Common myeloid progenitor, CD34-positive (primary cell): ENCODE measurements around the gene CS.
"Not testable (repeated sequence)": the region's sequence is repeated elsewhere in the genome, so short reads cannot be mapped to it uniquely, and the experiment has no call there.

ENCODE experiments used
- CTCF ChIA-PET: fragments of 350-600 bp; sonication (Branson Sonifier 250); formaldehyde crosslinking; loops from one replicate; lab custom pipeline; 2021; ENCODE audit warnings: antibody characterized with exemption; lab: Charles Lee
- POLR2A ChIA-PET: fragments of 350-600 bp; sonication (Branson Sonifier 250); formaldehyde crosslinking; loops from one replicate; lab custom pipeline; 2021; ENCODE audit warnings: antibody characterized with exemption; lab: Charles Lee
- DNase-seq, 3 donors: peaks; one replicate each; pipeline versions ENCODE4 v3.0.0 to v3.0.0-alpha.2; 2013
- H3K27ac ChIP-seq, 2 experiments: 1 replicate in 1 of 2; 2 replicates in 1 of 2; pipeline ENCODE4 v1.7.0; 2013; ENCODE audit warnings: inconsistent platforms in 2 of 2, low read length in 2 of 2, mild to moderate bottlenecking in 2 of 2, low read depth in 1 of 2, moderate library complexity in 1 of 2; ENCODE audit not compliant: severe bottlenecking in 2 of 2, insufficient read depth in 1 of 2, poor library complexity in 1 of 2
- H3K27me3 ChIP-seq, 5 experiments: replicated peaks in 2 of 5; 1 replicate in 3 of 5; 2 replicates in 2 of 5; pipeline versions ENCODE4 v1.6.1 to v1.7.0; 2013; ENCODE audit warnings: low read length in 4 of 5, mild to moderate bottlenecking in 2 of 5, moderate library complexity in 2 of 5, inconsistent platforms in 1 of 5; ENCODE audit not compliant: insufficient read depth in 5 of 5, control insufficient read depth in 4 of 5
- H3K36me3 ChIP-seq, 4 experiments: 1 replicate in 2 of 4; 2 replicates in 2 of 4; pipeline versions ENCODE4 v1.6.1 to v1.7.0; 2013; ENCODE audit warnings: low read length in 3 of 4, control low read depth in 1 of 4, mild to moderate bottlenecking in 1 of 4; ENCODE audit not compliant: control insufficient read depth in 4 of 4, insufficient read depth in 4 of 4
- H3K4me1 ChIP-seq, 4 experiments: 1 replicate in 3 of 4; 2 replicates in 1 of 4; pipeline versions ENCODE4 v1.6.1 to v1.7.1; 2013; ENCODE audit warnings: low read length in 3 of 4, mild to moderate bottlenecking in 3 of 4, control low read depth in 1 of 4, inconsistent platforms in 1 of 4, moderate library complexity in 1 of 4; ENCODE audit not compliant: control insufficient read depth in 4 of 4, insufficient read depth in 4 of 4; ENCODE audit errors: control extremely low read depth in 1 of 4
- H3K4me3 ChIP-seq, 7 experiments: 1 replicate in 4 of 7; 2 replicates in 3 of 7; pipeline versions ENCODE4 v1.5.1 to v1.7.0; 2013; ENCODE audit warnings: mild to moderate bottlenecking in 7 of 7, low read length in 6 of 7, moderate library complexity in 6 of 7, inconsistent platforms in 2 of 7, low read depth in 2 of 7, control low read depth in 1 of 7; ENCODE audit not compliant: insufficient read depth in 4 of 7, control insufficient read depth in 1 of 7; ENCODE audit errors: extremely low read depth in 1 of 7
- H3K9me3 ChIP-seq, 5 experiments: 1 replicate in 4 of 5; 2 replicates in 1 of 5; pipeline versions ENCODE4 v1.6.1 to v1.7.1; 2013; ENCODE audit warnings: low read length in 4 of 5, mild to moderate bottlenecking in 2 of 5, inconsistent platforms in 1 of 5, low read depth in 1 of 5, moderate library complexity in 1 of 5; ENCODE audit not compliant: control insufficient read depth in 4 of 5, insufficient read depth in 2 of 5; ENCODE audit errors: control extremely low read depth in 1 of 5
- WGBS: methylation state at CpG from one replicate; pipeline ENCODE4 v1.1.5; 2013; ENCODE audit not compliant: insufficient coverage; 5-methylcytosine and 5-hydroxymethylcytosine counted together

Gene CS

GRCh38 chr12:56339158-56339422 lies 39.0 kb upstream of the CS start:
- Histone ChIP-seq H3K27me3 (no peaks in the 10 kb centered on the region), H3K9me3 (no peaks in the 10 kb centered on the region), H3K4me1 (peaks cover 7 to 19% (median 17%) of the 10 kb centered on the region in 4 experiments), H3K4me3 (no peak overlapping the region), H3K36me3 (peaks cover 9 to 24% (median 17%) of the 10 kb centered on the region in 4 experiments), H3K27ac (peak overlapping the region in 1 of 2 experiments; percentile 62)
- POLR2A ChIA-PET: interaction anchor here (0.6 kb wide), 1 partner anchor 21 kb away, joined by 3 read pairs; the partner anchor contains the start of gene STAT2
- no peak for DNase-seq
- CTCF ChIA-PET: no interaction called here
- WGBS: no CpG with 5 or more reads among the region's 1 CpG

DNA sequence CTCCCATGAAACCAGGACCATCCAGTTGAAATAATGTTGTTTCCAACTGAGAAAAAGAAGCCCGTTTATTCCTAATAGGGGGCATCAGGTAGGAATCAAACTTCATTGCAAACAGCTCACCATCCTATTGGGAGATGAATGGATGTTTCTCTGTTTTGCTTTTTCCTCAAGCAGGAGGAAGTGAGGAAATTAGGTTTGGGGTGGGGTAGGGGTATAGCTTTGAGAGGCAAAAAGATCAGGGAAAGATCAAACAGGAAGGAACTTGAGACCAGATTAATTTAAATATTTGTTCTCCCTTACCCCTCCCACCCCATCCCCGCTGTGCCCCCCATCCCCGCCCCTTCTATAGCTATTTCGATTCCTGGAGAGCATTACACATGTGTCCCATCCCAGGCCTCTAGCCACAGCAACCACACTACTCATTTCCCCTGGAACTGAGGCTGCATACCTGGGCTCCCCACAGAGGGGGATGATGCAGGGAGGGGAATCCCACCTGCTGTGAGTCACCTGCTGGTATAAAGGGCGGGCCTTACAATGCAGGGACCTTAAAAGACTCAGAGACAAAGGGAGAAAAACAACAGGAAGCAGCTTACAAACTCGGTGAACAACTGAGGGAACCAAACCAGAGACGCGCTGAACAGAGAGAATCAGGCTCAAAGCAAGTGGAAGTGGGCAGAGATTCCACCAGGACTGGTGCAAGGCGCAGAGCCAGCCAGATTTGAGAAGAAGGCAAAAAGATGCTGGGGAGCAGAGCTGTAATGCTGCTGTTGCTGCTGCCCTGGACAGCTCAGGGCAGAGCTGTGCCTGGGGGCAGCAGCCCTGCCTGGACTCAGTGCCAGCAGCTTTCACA lies 38.4 kb upstream of the CS start, which contains the start of gene IL23A:
IL23A (plus strand) TSS at position 577 of the 850 bp plus-strand sequence; CDS start at position 738, 161 bp downstream.
- peak; percentile 34 to 83 (median 78) for DNase-seq
- WGBS: 69% methylated on average over 6 of the region's 9 CpGs
- no peaks in the 10 kb centered on the region for H3K9me3 ChIP-seq
- H3K4me3 ChIP-seq: no peak within 1 kb of the TSS
- ChIA-PET CTCF (interaction anchor here (1.6 kb wide), 1 partner anchor 11 kb away, joined by 5 read pairs; no protein-coding TSS in a partner anchor), POLR2A (interaction anchor here (0.6 to 1.3 kb wide), 2 partner anchors 21 to 22 kb away, joined by 3 to 8 read pairs; partner anchors contain the start of gene STAT2)
- peaks cover 7 to 21% (median 18%) of the 10 kb centered on the region in 4 experiments for H3K4me1 ChIP-seq
- no peaks in the 10 kb centered on the region for H3K27me3 ChIP-seq
- peak within 1 kb of the TSS in 1 of 2 experiments; percentile 62 for H3K27ac ChIP-seq
- H3K36me3 ChIP-seq: peaks cover 6 to 19% (median 12%) of the 10 kb centered on the region in 4 experiments

DNA sequence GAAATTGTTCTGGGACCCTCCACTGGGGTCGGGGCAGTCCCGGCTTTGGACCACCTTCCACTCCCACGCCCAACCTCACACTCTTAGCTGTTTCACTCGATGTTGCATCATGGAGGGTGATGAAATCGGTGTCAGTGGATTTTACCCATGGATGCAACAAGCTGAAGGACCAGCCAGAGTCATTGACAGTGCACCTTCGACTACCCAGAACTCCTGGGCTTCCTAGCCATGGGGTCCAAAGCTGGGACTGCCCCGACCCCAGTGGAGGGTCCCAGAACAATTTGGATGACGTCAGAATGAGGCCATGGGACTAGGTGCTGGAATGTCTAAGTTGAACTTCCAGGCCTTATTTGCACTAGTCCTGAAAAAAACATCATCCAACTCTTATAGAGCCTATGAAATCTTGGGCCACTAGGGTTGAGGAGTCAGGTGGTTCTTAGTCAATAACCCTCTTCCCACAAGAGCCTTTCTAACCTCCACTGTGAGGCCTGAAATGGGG lies 37.7 kb upstream of the CS start:
- Histone ChIP-seq H3K4me1 (peaks cover 9 to 28% (median 23%) of the 10 kb centered on the region in 4 experiments), H3K27me3 (no peaks in the 10 kb centered on the region), H3K9me3 (no peaks in the 10 kb centered on the region), H3K4me3 (no peak overlapping the region), H3K36me3 (peaks cover 0 to 11% (median 5%) of the 10 kb centered on the region in 4 experiments), H3K27ac (peak overlapping the region in 1 of 2 experiments; percentile 11)
- CTCF ChIA-PET: interaction anchor here (0.7 to 1.6 kb wide), 3 partner anchors 8 to 80 kb away, joined by 3 to 5 read pairs (median 4); no protein-coding TSS in a partner anchor
- no peak for DNase-seq
- POLR2A ChIA-PET: interaction anchor here (0.6 to 1.3 kb wide), 2 partner anchors 22 to 119 kb away, joined by 4 to 8 read pairs; partner anchors contain the start of gene STAT2
- 90% methylated on average over 6 of the region's 8 CpGs for WGBS

DNA sequence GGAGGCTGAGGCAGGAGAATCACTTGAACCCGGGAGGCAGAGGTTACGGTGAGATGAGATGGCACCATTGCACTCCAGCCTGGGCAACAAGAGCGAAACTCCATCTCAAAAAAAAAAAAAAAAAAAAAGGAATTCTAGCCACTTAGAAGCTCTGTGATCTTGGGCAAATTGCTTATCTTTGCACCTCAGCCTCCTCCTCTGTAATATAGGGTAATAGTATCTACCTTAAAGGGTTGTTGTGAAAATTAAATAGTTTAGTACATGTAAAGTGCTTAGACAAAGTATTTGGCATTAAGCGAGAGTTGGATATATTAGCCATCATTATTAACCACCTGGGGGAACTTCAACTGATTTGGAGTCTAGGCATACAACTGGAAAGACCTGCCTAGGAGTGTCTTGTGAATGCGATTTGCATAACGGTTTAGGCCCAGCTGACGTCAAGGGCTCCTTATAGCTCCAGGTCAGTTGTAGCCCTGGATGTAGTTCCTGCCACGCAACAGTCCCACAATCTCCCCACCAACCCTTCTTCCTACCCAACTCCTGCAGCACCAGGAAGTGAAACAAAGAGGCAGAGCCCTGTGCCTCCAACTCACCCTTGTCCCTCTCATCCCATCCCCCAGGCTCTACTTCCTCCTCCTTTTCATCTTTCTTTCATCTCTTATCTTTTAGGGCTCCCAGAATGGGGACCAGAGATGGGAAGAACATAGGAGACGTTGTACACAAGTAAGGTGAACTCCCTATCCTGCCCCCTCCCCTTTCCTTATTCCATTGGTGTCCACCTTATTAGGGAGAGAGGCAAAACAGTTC lies 36.4 kb upstream of the CS start:
- H3K9me3 ChIP-seq: no peaks in the 10 kb centered on the region
- peaks cover 9 to 33% (median 28%) of the 10 kb centered on the region in 4 experiments for H3K4me1 ChIP-seq
- H3K27me3 ChIP-seq: no peaks in the 10 kb centered on the region
- CTCF ChIA-PET: interaction anchor here (1.9 to 2.3 kb wide), 2 partner anchors 10 to 18 kb away, joined by 5 to 6 read pairs; no protein-coding TSS in a partner anchor
- 100% methylated on average over 6 of the region's 9 CpGs for WGBS
- peaks cover 0 to 6% (median 2%) of the 10 kb centered on the region in 4 experiments for H3K36me3 ChIP-seq
- H3K4me3 ChIP-seq: no peak overlapping the region
- POLR2A ChIA-PET: no interaction called here
- no peak for DNase-seq
- peak overlapping the region in 1 of 2 experiments; percentile 68 for H3K27ac ChIP-seq

GRCh38 chr12:56335527-56335926 lies 35.4 kb upstream of the CS start:
- H3K27me3 ChIP-seq, H3K9me3 ChIP-seq, H3K4me3 ChIP-seq, H3K36me3 ChIP-seq: not testable (repeated sequence)
- DNase-seq: peak in 2 of 3 donors; percentile 17 to 26
- Histone ChIP-seq H3K4me1 (peaks cover 9 to 33% (median 28%) of the 10 kb centered on the region in 4 experiments), H3K27ac (peak overlapping the region in 1 of 2 experiments; percentile 68)
- CTCF ChIA-PET: interaction anchor here (1.7 to 2.3 kb wide), 3 partner anchors 11 to 129 kb away, joined by 5 to 8 read pairs (median 6); no protein-coding TSS in a partner anchor
- WGBS: 96% methylated on average over 5 of the region's 8 CpGs
- POLR2A ChIA-PET: interaction anchor here (0.7 kb wide), 1 partner anchor 172 kb away, joined by 4 read pairs; no protein-coding TSS in a partner anchor

GRCh38 chr12:56334490-56334793 lies 34.3 kb upstream of the CS start:
- DNase-seq: no peak
- H3K9me3 ChIP-seq: no peaks in the 10 kb centered on the region
- peak overlapping the region; percentile 4 to 84 (median 72) for H3K4me3 ChIP-seq
- H3K36me3 ChIP-seq: no peaks in the 10 kb centered on the region
- ChIA-PET POLR2A (interaction anchor here (0.9 to 3.3 kb wide), 3 partner anchors 19 to 130 kb away, joined by 3 to 28 read pairs (median 4); partner anchors contain the start of genes CNPY2 and RNF41), CTCF (interaction anchor here (0.6 to 2.3 kb wide), 5 partner anchors 21 to 144 kb away, joined by 3 to 8 read pairs (median 6); no protein-coding TSS in a partner anchor)
- no peaks in the 10 kb centered on the region for H3K27me3 ChIP-seq
- peak overlapping the region; percentile 99 for H3K27ac ChIP-seq
- peaks cover 9 to 33% (median 28%) of the 10 kb centered on the region in 4 experiments for H3K4me1 ChIP-seq
- WGBS: 4% methylated on average over 4 of the region's 6 CpGs
